Psoas muscle (tissue), 8 donors: Measurements from ENCODE around the gene AKR1D1. TPM values are rescaled to one million over a fixed set of nuclear protein-coding genes. Genes with fewer than 3 reads are reported as not detected.

Experiments
- ATAC-seq, 4 donors: fragments of 200-7000 bp; cut with Tn5 transposase; one replicate each; pipeline ENCODE4 v1.9.1; 2020; ENCODE audit warnings: moderate library complexity in 3 of 4, mild to moderate bottlenecking in 2 of 4
- DNase-seq, 2 donors: peaks; one replicate each; pipeline ENCODE4 v3.0.0-alpha.2; 2020
- H3K27ac ChIP-seq: fragments of 200-600 bp; one replicate; pipeline ENCODE4 v1.8.0; 2022
- H3K27me3 ChIP-seq, 3 donors: fragments of 200-600 bp in 1 of 3; one replicate each; pipeline versions ENCODE4 v1.6.1 to v1.8.0; 2013 to 2022; ENCODE audit warnings: low read length in 2 of 3, mild to moderate bottlenecking in 2 of 3, moderate library complexity in 1 of 3; ENCODE audit not compliant: insufficient read depth in 3 of 3
- H3K36me3 ChIP-seq, 2 donors: fragments of 200-600 bp in 1 of 2; one replicate each; pipeline versions ENCODE4 v1.6.1 to v1.8.0; 2013 to 2022; ENCODE audit warnings: low read depth in 1 of 2, mild to moderate bottlenecking in 1 of 2, moderate library complexity in 1 of 2; ENCODE audit not compliant: insufficient read depth in 1 of 2
- H3K4me1 ChIP-seq: fragments of 200-600 bp; one replicate; pipeline ENCODE4 v1.8.0; 2022
- H3K4me3 ChIP-seq: fragments of 200-600 bp; one replicate; pipeline ENCODE4 v1.8.0; 2022; ENCODE audit warnings: mild to moderate bottlenecking
- H3K9me3 ChIP-seq: fragments of 200-600 bp; one replicate; pipeline ENCODE4 v1.8.0; 2022
- WGBS, 3 donors: extraction: QIAGEN DNeasy Blood & Tissue Kit; methylation state at CpG; one replicate each; pipeline versions ENCODE4 v1.1.6 to v1.1.7; 2013; 5-methylcytosine and 5-hydroxymethylcytosine counted together
- intact Hi-C, 2 donors: fragments of 100-400 bp; cut with DNase I; formaldehyde crosslinking; loops; one replicate each; pipeline versions ENCODE4 v1.11.0 to v1.14.2; 2022
- polyA plus RNA-seq, 3 donors: library from polyadenylated mRNA; stranded (reverse); fragments of 200-250 nt; gene quantifications; one replicate each; pipeline ENCODE4 v1.2.3, GENCODE V29; 2013
- total RNA-seq, 4 donors: library from RNA; stranded (reverse); fragmentation: NEBNext Ultra II Directional in 2 of 4; extraction: Animal tissue kit (Norgen Biotek cat#: 25700) in 2 of 4; gene quantifications; one replicate each; pipeline versions ENCODE4 v1.2.1 to v1.2.4, GENCODE V29; 2021 to 2023
- TF ChIP-seq, protein P1 (sequence below): fragments of 200-600 bp; IDR thresholded peaks from one replicate; pipeline ENCODE4 v1.8.0; 2022; ENCODE audit warnings: antibody characterized with exemption
- donor health status: healthy with polysubstance abuse.
- donor health status: DM: no; HTN: no; CAD: no; lungs with moderate emphysema.
- donor health status: Bipolar disorder and iron deficiency.
- donor health status: healthy.
- donor health status: DM: yes; HTN: yes; CAD: no.
- donor health status: DM: no; HTN: no; CAD: no.
- donor health status: DM: no; HTN: no; CAD: no.
- donor health status: DM: yes; HTN: yes; CAD: no.

AKR1D1 gene
- total and polyA plus RNA-seq, 7 donors, result not detected

DNA sequence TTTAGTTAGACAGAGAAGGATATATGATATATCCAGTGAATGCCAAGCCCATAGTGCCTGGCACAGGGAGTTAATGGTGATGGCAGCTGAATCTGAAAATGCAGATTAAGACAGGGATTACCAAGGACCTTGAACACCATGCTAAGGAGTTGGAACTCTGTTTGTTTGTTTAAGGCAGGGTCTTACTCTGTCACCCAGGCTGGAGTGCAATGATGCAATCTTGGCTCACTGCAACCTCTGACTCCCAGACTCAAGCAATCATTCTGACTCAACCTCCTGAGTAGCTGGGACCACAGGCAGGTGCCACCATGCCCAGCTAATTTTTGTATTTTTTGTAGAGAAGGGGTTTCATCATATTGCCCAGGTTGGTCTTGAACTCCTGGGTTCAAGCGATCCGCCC lies 1.6 kb downstream of the AKR1D1 start:
- TF ChIP-seq, protein P1, sequence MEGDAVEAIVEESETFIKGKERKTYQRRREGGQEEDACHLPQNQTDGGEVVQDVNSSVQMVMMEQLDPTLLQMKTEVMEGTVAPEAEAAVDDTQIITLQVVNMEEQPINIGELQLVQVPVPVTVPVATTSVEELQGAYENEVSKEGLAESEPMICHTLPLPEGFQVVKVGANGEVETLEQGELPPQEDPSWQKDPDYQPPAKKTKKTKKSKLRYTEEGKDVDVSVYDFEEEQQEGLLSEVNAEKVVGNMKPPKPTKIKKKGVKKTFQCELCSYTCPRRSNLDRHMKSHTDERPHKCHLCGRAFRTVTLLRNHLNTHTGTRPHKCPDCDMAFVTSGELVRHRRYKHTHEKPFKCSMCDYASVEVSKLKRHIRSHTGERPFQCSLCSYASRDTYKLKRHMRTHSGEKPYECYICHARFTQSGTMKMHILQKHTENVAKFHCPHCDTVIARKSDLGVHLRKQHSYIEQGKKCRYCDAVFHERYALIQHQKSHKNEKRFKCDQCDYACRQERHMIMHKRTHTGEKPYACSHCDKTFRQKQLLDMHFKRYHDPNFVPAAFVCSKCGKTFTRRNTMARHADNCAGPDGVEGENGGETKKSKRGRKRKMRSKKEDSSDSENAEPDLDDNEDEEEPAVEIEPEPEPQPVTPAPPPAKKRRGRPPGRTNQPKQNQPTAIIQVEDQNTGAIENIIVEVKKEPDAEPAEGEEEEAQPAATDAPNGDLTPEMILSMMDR, result no peak
- Histone ChIP-seq H3K36me3 (no peaks in the 10 kb centered on the region), H3K4me3 (no peak overlapping the region), H3K9me3 (no peaks in the 10 kb centered on the region), H3K27ac (no peak overlapping the region), H3K4me1 (no peaks in the 10 kb centered on the region), H3K27me3 (no peaks in the 10 kb centered on the region)
- 97 to 98% (median 97%) methylated on average over 2 of the region's 2 CpGs for WGBS, 3 donors
- intact Hi-C loops, result no loop called here
- no peak for ATAC-seq
- no peak for DNase-seq

DNA sequence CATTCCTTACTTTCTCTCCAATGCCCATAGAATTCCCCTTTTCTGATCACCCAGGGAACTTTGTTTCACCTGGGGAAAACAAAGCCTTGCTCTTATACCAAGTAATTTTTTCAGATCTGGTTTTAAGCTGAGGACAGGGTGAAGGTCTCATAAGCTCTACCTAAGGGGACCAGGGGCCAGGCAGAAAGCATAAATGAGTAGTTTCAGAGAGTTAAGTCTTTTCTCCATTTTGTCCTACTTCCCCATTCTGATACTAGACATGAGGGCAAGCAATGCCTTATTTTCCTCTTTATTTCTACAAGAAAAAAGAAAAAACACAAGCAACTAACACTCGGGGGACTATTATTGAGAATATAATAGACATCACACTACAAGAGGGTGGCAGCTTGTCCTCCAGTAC lies 2.9 kb downstream of the AKR1D1 start:
- intact Hi-C loops, result no loop called here
- TF ChIP-seq, protein P1, result no peak
- H3K27me3 ChIP-seq, result no peaks in the 10 kb centered on the region
- no peaks in the 10 kb centered on the region for H3K4me1 ChIP-seq
- ATAC-seq (no peak), DNase-seq (no peak)
- H3K4me3 ChIP-seq, result no peak overlapping the region
- WGBS, 3 donors, result 82 to 97% (median 89%) methylated on average over 1 of the region's 1 CpG
- H3K27ac ChIP-seq, result no peak overlapping the region
- no peaks in the 10 kb centered on the region for H3K9me3 ChIP-seq
- no peaks in the 10 kb centered on the region for H3K36me3 ChIP-seq

DNA sequence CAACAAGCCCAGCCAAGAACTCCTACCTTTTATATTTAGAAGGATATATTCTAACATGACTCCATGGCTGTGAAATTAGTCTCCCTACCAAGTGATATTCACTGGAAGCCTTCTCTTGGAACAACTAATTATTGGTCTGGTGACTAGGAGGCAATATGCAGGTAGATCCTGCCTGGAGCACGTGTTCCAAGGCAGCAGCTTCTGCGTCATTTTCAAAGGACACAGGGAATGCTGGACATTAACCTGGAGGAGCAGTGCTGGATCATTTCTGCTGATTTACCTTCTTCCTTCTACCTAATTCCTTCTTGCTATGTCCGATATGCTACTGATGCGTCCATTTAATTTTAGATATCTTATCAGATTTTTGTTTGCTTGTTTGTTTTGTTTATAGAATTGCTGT lies 5.6 kb downstream of the AKR1D1 start:
- ATAC-seq (no peak), DNase-seq (no peak)
- TF ChIP-seq, protein P1, result no peak
- H3K4me1 ChIP-seq, result no peaks in the 10 kb centered on the region
- H3K36me3 ChIP-seq, result no peaks in the 10 kb centered on the region
- H3K9me3 ChIP-seq, result no peaks in the 10 kb centered on the region
- H3K4me3 ChIP-seq, result no peak overlapping the region
- no peaks in the 10 kb centered on the region for H3K27me3 ChIP-seq
- WGBS, 3 donors, result 83 to 90% (median 87%) methylated on average over 4 of the region's 4 CpGs
- intact Hi-C loops, result no loop called here
- H3K27ac ChIP-seq, result no peak overlapping the region

DNA sequence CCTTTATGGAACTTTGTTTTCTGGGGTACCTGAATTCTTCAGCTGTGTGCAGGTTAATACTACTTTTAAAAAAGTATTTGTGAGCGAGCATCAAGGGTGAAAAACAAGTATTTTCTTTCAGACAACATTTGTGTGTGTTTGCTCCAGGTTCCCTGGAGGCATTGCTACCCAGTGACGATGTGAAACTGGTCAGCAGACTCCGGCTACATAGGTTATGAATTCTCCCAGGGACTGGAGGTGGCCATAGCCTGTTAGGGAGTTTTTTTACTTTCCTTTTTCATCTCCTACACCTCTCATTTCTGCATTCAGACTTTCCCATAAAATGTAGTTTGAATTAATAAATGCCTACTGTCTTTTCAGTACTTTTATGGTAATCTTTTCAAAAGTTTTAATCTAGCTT lies 7.6 kb downstream of the AKR1D1 start:
- intact Hi-C loops, result no loop called here
- Histone ChIP-seq H3K9me3 (no peaks in the 10 kb centered on the region), H3K36me3 (no peaks in the 10 kb centered on the region), H3K27ac (no peak overlapping the region), H3K4me1 (no peaks in the 10 kb centered on the region), H3K27me3 (no peaks in the 10 kb centered on the region), H3K4me3 (no peak overlapping the region)
- TF ChIP-seq, protein P1, result no peak
- DNase-seq (no peak), ATAC-seq (no peak)
- 44 to 64% (median 49%) methylated on average over 3 of the region's 3 CpGs for WGBS, 3 donors

DNA sequence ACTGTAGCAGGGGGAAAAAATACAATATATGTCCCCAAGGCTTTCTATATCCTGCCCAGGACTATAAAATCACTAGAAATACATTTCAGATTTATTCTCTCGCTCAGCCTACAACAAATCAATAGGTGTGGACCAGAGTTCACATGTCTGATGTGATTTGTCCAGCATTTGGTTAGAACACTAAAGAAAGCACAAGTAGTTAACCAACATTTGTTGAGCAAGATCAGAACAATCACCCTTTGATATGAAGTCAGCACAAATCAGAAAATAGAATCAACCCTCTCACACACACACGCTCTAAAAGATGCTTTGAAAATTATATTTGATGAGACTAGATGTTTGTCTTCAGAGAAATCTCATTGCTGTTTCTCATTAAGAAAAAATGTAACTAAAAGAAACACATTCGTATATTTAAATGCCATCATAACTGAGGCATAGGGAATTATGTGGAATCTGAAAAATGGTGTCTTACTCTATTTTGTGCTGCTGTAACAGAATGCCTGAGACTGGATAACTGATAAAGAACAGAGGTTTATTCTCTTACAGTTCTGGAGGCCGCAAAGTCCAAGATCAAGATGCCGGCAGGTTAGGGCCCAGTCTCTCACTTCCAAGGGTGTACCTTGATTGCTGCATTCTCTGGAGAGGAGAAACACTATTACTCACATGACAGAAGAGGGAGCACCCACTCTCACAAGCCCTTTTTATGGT lies 10.5 kb downstream of the AKR1D1 start:
- no peaks in the 10 kb centered on the region for H3K9me3 ChIP-seq
- 78 to 87% (median 81%) methylated on average over 5 of the region's 5 CpGs for WGBS, 3 donors
- H3K27me3 ChIP-seq, result no peaks in the 10 kb centered on the region
- H3K4me1 ChIP-seq, result no peaks in the 10 kb centered on the region
- DNase-seq (no peak), ATAC-seq (no peak)
- intact Hi-C loops, result no loop called here
- no peak overlapping the region for H3K27ac ChIP-seq
- TF ChIP-seq, protein P1, result no peak
- H3K4me3 ChIP-seq, result no peak overlapping the region
- no peaks in the 10 kb centered on the region for H3K36me3 ChIP-seq
